ENCODE measurements around the gene GSTM4. TPM values are rescaled to one million over a fixed set of nuclear protein-coding genes. Genes with fewer than 3 reads are reported as not detected.
A peak's percentile ranks its signal among the peaks of the same experiment; 100 is the strongest.

The GSTM4 gene
- total and polyA plus RNA-seq, 2 experiments from 2014 or later: 53.5 to 134 TPM

DNA sequence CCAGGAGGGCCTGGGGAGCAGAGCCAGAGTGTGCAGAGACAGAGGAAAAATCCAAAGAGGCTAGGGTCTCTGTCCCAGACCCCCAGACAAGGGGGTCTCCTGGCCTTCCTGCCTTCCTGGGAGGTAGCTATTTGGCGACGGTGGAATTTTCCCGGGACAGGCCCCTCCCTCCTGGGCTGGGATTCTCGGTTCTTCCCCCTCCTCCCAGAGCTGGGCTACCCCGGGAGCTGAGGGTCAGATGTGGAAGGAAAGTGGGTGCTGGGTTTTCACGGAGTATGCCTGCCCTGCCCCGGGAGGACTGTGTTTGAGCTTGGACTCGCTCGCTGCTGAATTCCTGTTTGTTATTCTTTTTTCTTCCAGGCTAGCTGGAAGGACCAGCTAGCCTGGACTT is 35.5 kb upstream of the GSTM4 start:
- no peaks in the 10 kb centered on the region for H3K36me3 ChIP-seq
- no peaks in the 10 kb centered on the region for H3K4me1 ChIP-seq (ENCODE audit: low read depth)
- H3K27ac ChIP-seq: peak overlapping the region; percentile 66
- TF ChIP-seq, protein P1, sequence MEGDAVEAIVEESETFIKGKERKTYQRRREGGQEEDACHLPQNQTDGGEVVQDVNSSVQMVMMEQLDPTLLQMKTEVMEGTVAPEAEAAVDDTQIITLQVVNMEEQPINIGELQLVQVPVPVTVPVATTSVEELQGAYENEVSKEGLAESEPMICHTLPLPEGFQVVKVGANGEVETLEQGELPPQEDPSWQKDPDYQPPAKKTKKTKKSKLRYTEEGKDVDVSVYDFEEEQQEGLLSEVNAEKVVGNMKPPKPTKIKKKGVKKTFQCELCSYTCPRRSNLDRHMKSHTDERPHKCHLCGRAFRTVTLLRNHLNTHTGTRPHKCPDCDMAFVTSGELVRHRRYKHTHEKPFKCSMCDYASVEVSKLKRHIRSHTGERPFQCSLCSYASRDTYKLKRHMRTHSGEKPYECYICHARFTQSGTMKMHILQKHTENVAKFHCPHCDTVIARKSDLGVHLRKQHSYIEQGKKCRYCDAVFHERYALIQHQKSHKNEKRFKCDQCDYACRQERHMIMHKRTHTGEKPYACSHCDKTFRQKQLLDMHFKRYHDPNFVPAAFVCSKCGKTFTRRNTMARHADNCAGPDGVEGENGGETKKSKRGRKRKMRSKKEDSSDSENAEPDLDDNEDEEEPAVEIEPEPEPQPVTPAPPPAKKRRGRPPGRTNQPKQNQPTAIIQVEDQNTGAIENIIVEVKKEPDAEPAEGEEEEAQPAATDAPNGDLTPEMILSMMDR (IDR thresholded peaks at IDR 0.05; ENCODE audit: low read depth, low read length): no peak
- DNase-seq (ENCODE audit: low read depth in 1 of 2, low spot score in 1 of 2): peak; percentile 46 to 75
- H3K27me3 ChIP-seq: no peaks in the 10 kb centered on the region
- no peaks in the 10 kb centered on the region for H3K9me3 ChIP-seq (ENCODE audit: low read depth)
- H3K4me3 ChIP-seq: peak overlapping the region; percentile 54

DNA sequence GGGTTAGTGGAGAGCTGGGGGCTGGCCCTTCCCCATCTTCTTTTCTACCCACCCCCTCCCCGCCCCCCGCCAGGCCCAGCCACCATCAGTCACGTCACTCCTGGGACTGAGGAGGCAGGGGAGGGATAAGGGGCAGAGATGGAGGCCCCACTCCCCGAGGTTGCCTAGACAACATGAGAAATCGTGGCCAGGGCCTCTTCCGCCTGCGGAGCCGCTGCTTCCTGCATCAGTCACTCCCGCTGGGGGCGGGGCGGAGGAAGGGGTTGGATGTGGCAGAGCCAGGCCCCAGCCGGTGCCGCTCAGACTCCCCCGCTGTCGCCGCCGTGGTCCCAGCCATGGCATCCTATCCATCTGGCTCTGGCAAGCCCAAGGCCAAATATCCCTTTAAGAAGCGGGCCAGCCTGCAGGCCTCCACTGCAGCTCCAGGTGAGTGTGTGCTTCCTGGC is 35.0 kb upstream of the GSTM4 start:
- H3K9me3 ChIP-seq (ENCODE audit: low read depth): no peaks in the 10 kb centered on the region
- no peaks in the 10 kb centered on the region for H3K4me1 ChIP-seq (ENCODE audit: low read depth)
- peak; percentile 88 to 96 for DNase-seq (ENCODE audit: low read depth in 1 of 2, low spot score in 1 of 2)
- no peaks in the 10 kb centered on the region for H3K27me3 ChIP-seq
- H3K36me3 ChIP-seq: no peaks in the 10 kb centered on the region
- TF ChIP-seq, protein P1 (IDR thresholded peaks at IDR 0.05; ENCODE audit: low read depth, low read length): no peak
- H3K4me3 ChIP-seq: peak overlapping the region; percentile 54
- H3K27ac ChIP-seq: peak overlapping the region; percentile 66

DNA sequence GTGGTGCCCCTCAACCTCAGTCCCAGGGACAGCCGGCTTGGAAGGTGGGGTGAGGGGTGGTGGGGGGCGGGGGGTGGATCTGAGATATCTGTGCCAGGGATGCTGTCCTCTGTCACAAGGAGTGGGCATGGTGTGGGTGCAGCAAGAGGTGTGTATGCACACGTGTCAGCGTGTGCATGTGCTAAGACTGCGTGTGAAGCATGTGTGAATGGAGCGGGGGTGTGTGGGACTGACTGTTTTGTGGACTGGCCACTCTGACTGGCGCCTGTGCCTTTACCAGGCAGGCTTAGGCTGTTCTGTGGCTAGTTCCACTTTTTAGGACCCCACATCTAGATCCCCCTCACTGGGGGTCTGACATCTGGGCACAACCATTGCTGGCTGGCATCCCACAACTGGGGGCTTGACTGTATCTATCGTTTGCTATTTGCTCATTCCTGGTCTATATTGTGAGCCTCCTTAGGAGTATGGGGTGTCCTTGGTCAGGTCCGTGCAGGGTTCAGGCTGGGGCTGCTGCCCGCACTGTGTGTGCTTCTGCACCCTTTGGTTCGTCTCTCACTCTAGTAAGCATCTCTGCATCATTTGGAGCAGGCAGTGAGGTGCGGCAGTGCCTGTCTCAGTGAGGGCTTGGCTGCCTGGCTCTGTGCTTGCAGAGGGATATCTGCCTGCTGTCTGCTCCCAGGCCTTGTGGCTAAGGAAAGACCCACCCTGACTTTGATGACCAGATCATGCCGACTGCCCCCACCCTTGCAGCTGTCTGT is 34.3 kb upstream of the GSTM4 start:
- Histone ChIP-seq H3K9me3 (ENCODE audit: low read depth) (no peaks in the 10 kb centered on the region), H3K4me1 (ENCODE audit: low read depth) (no peaks in the 10 kb centered on the region), H3K36me3 (no peaks in the 10 kb centered on the region), H3K27ac (no peak overlapping the region), H3K4me3 (peak overlapping the region; percentile 54), H3K27me3 (no peaks in the 10 kb centered on the region)
- TF ChIP-seq, protein P1 (IDR thresholded peaks at IDR 0.05; ENCODE audit: low read depth, low read length): no peak
- no peak for DNase-seq (ENCODE audit: low read depth in 1 of 2, low spot score in 1 of 2)

DNA sequence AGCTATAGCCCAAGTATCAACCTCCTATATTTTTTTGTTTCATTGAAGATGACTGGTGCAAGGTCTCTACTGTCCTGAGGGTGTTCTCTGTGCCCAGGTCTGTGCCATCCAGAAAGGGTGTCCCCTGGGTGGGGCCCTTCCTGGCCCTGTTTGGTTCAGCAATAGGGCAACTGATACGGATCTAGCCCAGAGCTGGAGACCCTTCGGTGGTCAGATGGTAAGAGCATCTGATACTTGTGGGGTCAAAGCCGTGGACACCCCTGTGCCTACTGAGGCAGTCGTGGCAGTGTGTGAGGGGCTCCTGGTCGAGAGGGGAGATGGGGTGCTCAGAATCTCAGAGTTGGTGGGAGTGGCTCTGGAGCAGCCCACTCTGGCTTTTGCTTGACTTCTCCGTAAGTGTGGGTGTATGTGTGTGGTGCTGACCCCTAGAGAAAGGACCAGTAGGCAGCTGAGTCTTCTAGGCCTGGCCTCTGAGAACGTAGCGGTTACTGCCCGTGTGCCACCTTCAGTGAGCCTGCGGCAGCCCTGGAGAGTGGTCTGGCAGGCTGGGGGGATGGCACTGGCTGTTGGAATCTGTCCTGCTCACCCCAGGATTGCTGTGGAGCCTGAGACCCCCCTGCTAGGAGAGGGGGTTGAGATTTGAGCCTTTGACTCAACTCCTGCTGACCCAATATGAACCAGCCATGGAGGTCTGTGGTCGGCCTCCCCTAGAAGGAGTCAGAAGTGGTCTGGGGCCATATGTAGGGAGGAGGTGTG is 33.6 kb upstream of the GSTM4 start:
- Histone ChIP-seq H3K4me3 (no peak overlapping the region), H3K27me3 (no peaks in the 10 kb centered on the region), H3K9me3 (ENCODE audit: low read depth) (no peaks in the 10 kb centered on the region), H3K36me3 (no peaks in the 10 kb centered on the region), H3K4me1 (ENCODE audit: low read depth) (no peaks in the 10 kb centered on the region), H3K27ac (no peak overlapping the region)
- TF ChIP-seq, protein P1 (IDR thresholded peaks at IDR 0.05; ENCODE audit: low read depth, low read length): no peak
- no peak for DNase-seq (ENCODE audit: low read depth in 1 of 2, low spot score in 1 of 2)

DNA sequence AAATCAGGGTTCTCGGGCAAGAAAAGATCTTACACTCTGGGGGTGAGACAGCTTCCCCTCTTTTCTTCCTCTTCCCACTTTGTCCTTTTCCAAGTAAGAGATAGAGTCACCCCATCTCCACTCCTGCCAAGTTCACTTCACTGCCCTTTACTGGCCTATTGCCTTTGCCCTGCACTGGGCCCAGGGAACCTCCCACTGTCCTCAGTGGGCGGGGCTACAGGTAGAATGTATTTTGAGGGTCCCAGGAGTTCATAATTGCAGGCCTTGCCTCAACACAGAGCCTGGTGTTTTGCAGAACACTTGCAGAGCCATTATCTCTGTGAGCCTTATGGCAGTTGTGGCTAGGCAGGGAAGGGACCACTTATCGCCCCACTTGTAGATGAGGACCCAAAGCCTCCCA is 33.0 kb upstream of the GSTM4 start:
- Histone ChIP-seq H3K9me3 (ENCODE audit: low read depth) (no peaks in the 10 kb centered on the region), H3K27me3 (no peaks in the 10 kb centered on the region), H3K4me3 (no peak overlapping the region), H3K36me3 (no peaks in the 10 kb centered on the region), H3K4me1 (ENCODE audit: low read depth) (no peaks in the 10 kb centered on the region), H3K27ac (no peak overlapping the region)
- DNase-seq (ENCODE audit: low read depth in 1 of 2, low spot score in 1 of 2): no peak
- TF ChIP-seq, protein P1 (IDR thresholded peaks at IDR 0.05; ENCODE audit: low read depth, low read length): no peak

All from cardiac muscle cell (in vitro differentiated cells and primary cell).